Hypothalamus (tissue), 51 donors: ENCODE measurements around the gene PRKCA.
"Not testable (repeated sequence)": the region's sequence is repeated elsewhere in the genome, so short reads cannot be mapped to it uniquely, and the experiment has no call there.

Source experiments
- DNase-seq, 51 donors: peaks; one replicate each; lab custom pipeline; 2025; lab: John Stamatoyannopoulos, UW

The PRKCA gene

GRCh38 chr17:66301864-66302741 is at the start of gene PRKCA:
PRKCA (plus strand) TSS chr17:66302613.
- peak in 49 of 51 donors; percentile 20 to 92 (median 64) for DNase-seq

GRCh38 chr17:66253458-66253857 is 49.0 kb upstream of the PRKCA start:
- DNase-seq, result not testable (repeated sequence)

GRCh38 chr17:66255112-66255511 is 47.3 kb upstream of the PRKCA start:
- DNase-seq, result peak in 14 of 51 donors; percentile 0 to 76 (median 11)

- DNase-seq, result no peak
These were observed 46.9 kb upstream of the PRKCA start for GRCh38 chr17:66255527-66255971.

GRCh38 chr17:66260275-66260674 is 42.1 kb upstream of the PRKCA start:
- DNase-seq, result no peak

GRCh38 chr17:66260688-66261087 is 41.7 kb upstream of the PRKCA start:
- no peak for DNase-seq

- DNase-seq, result no peak
These were observed 39.6 kb upstream of the PRKCA start for GRCh38 chr17:66262767-66263166.

GRCh38 chr17:66264696-66265095 is 37.7 kb upstream of the PRKCA start:
- DNase-seq, result no peak

- no peak for DNase-seq
These were observed 34.0 kb upstream of the PRKCA start for GRCh38 chr17:66268247-66268927.

- no peak for DNase-seq
These were observed 32.3 kb upstream of the PRKCA start for GRCh38 chr17:66270106-66270505.

- no peak for DNase-seq
These were observed 30.9 kb upstream of the PRKCA start for GRCh38 chr17:66271512-66271911.

- DNase-seq, result no peak
These were observed 29.4 kb upstream of the PRKCA start for GRCh38 chr17:66272811-66273585.

- DNase-seq, result no peak
These were observed 28.9 kb upstream of the PRKCA start for GRCh38 chr17:66273586-66273848.

GRCh38 chr17:66275651-66276050 is 26.8 kb upstream of the PRKCA start:
- no peak for DNase-seq

GRCh38 chr17:66276328-66276937 is 26.0 kb upstream of the PRKCA start:
- no peak for DNase-seq

- no peak for DNase-seq
These were observed 25.2 kb upstream of the PRKCA start for GRCh38 chr17:66277191-66277590.

- DNase-seq, result no peak
These were observed 20.6 kb upstream of the PRKCA start for GRCh38 chr17:66281661-66282369.

GRCh38 chr17:66283296-66283934 is 19.0 kb upstream of the PRKCA start:
- DNase-seq, result no peak

- no peak for DNase-seq
These were observed 18.4 kb upstream of the PRKCA start for GRCh38 chr17:66283971-66284370.

- no peak for DNase-seq
These were observed 17.3 kb upstream of the PRKCA start for GRCh38 chr17:66285149-66285548.
